Muscle layer of colon (tissue), 2 donors: ENCODE data around the gene ISM1.

Experiments
- H3K27ac ChIP-seq: one replicate; pipeline ENCODE4 v1.7.0; 2013; ENCODE audit warnings: low read depth, mild to moderate bottlenecking, low read length, moderate library complexity
- H3K27me3 ChIP-seq, 2 donors: one replicate each; pipeline ENCODE4 v1.7.0; 2013; ENCODE audit warnings: low read length in 2 of 2, mild to moderate bottlenecking in 2 of 2; ENCODE audit not compliant: insufficient read depth in 2 of 2, control insufficient read depth in 1 of 2
- H3K36me3 ChIP-seq: one replicate; pipeline ENCODE4 v1.7.0; 2013; ENCODE audit warnings: mild to moderate bottlenecking, low read length; ENCODE audit not compliant: insufficient read depth
- H3K4me1 ChIP-seq: one replicate; pipeline ENCODE4 v1.7.0; 2013; ENCODE audit warnings: mild to moderate bottlenecking, low read length; ENCODE audit not compliant: insufficient read depth
- H3K4me3 ChIP-seq, 2 donors: one replicate each; pipeline ENCODE4 v1.7.0; 2013; ENCODE audit warnings: low read length in 2 of 2, low read depth in 1 of 2, mild to moderate bottlenecking in 1 of 2, moderate library complexity in 1 of 2
- H3K9ac ChIP-seq: one replicate; pipeline ENCODE4 v1.7.0; 2013; ENCODE audit warnings: low read length
- H3K9me3 ChIP-seq: one replicate; pipeline ENCODE4 v1.7.0; 2013; ENCODE audit warnings: mild to moderate bottlenecking, low read length
- donor health status: abdominal sarcoma.
- donor health status: Adenocarcinoma of cecum.

The ISM1 gene

GRCh38 chr20:13276945-13277541, 56.0 kb downstream of the ISM1 start:
- Histone ChIP-seq H3K4me1 (no peaks in the 10 kb centered on the region), H3K9me3 (no peaks in the 10 kb centered on the region), H3K27ac (no peak overlapping the region), H3K4me3 (no peak overlapping the region), H3K9ac (no peak overlapping the region), H3K36me3 (no peaks in the 10 kb centered on the region), H3K27me3 (no peaks in the 10 kb centered on the region)

GRCh38 chr20:13277663-13278295, 56.7 kb downstream of the ISM1 start:
- Histone ChIP-seq H3K36me3 (no peaks in the 10 kb centered on the region), H3K9ac (no peak overlapping the region), H3K4me3 (no peak overlapping the region), H3K27me3 (no peaks in the 10 kb centered on the region), H3K27ac (no peak overlapping the region), H3K4me1 (no peaks in the 10 kb centered on the region), H3K9me3 (no peaks in the 10 kb centered on the region)

GRCh38 chr20:13278812-13279570, 57.9 kb downstream of the ISM1 start:
- H3K27me3 ChIP-seq: no peaks in the 10 kb centered on the region
- no peaks in the 10 kb centered on the region for H3K36me3 ChIP-seq
- no peaks in the 10 kb centered on the region for H3K4me1 ChIP-seq
- no peak overlapping the region for H3K4me3 ChIP-seq
- no peak overlapping the region for H3K9ac ChIP-seq
- H3K9me3 ChIP-seq: no peaks in the 10 kb centered on the region
- no peak overlapping the region for H3K27ac ChIP-seq

- Histone ChIP-seq H3K4me1 (no peaks in the 10 kb centered on the region), H3K9me3 (no peaks in the 10 kb centered on the region), H3K9ac (no peak overlapping the region), H3K27me3 (no peaks in the 10 kb centered on the region), H3K4me3 (no peak overlapping the region), H3K36me3 (no peaks in the 10 kb centered on the region), H3K27ac (no peak overlapping the region)
Observed at GRCh38 chr20:13280609-13281324, 59.7 kb downstream of the ISM1 start.

GRCh38 chr20:13283869-13284829, 63.1 kb downstream of the ISM1 start:
- H3K4me1 ChIP-seq: no peaks in the 10 kb centered on the region

GRCh38 chr20:13284830-13285229, 63.8 kb downstream of the ISM1 start:
- no peaks in the 10 kb centered on the region for H3K27me3 ChIP-seq

More at GRCh38 chr20:13283869-13284829, 63.1 kb downstream of the ISM1 start:
- no peak overlapping the region for H3K27ac ChIP-seq
- no peaks in the 10 kb centered on the region for H3K36me3 ChIP-seq
- H3K27me3 ChIP-seq: no peaks in the 10 kb centered on the region
- H3K9me3 ChIP-seq: no peaks in the 10 kb centered on the region
- no peak overlapping the region for H3K4me3 ChIP-seq
- H3K9ac ChIP-seq: no peak overlapping the region

GRCh38 chr20:13285408-13285807, 64.3 kb downstream of the ISM1 start:
- no peaks in the 10 kb centered on the region for H3K9me3 ChIP-seq
- H3K9ac ChIP-seq: no peak overlapping the region
- no peak overlapping the region for H3K4me3 ChIP-seq
- H3K27me3 ChIP-seq: no peaks in the 10 kb centered on the region
- no peaks in the 10 kb centered on the region for H3K36me3 ChIP-seq
- H3K4me1 ChIP-seq: no peaks in the 10 kb centered on the region
- H3K27ac ChIP-seq: no peak overlapping the region

More at GRCh38 chr20:13284830-13285229, 63.8 kb downstream of the ISM1 start:
- Histone ChIP-seq H3K9me3 (no peaks in the 10 kb centered on the region), H3K4me1 (no peaks in the 10 kb centered on the region), H3K27ac (no peak overlapping the region), H3K9ac (no peak overlapping the region), H3K36me3 (no peaks in the 10 kb centered on the region), H3K4me3 (no peak overlapping the region)

GRCh38 chr20:13286052-13286451, 65.0 kb downstream of the ISM1 start:
- no peak overlapping the region for H3K27ac ChIP-seq
- no peaks in the 10 kb centered on the region for H3K36me3 ChIP-seq
- no peaks in the 10 kb centered on the region for H3K27me3 ChIP-seq
- no peaks in the 10 kb centered on the region for H3K9me3 ChIP-seq
- H3K4me1 ChIP-seq: no peaks in the 10 kb centered on the region
- H3K9ac ChIP-seq: no peak overlapping the region
- no peak overlapping the region for H3K4me3 ChIP-seq

- Histone ChIP-seq H3K36me3 (no peaks in the 10 kb centered on the region), H3K9me3 (no peaks in the 10 kb centered on the region), H3K4me1 (no peaks in the 10 kb centered on the region), H3K27me3 (no peaks in the 10 kb centered on the region), H3K9ac (no peak overlapping the region), H3K4me3 (no peak overlapping the region), H3K27ac (no peak overlapping the region)
Observed at GRCh38 chr20:13286607-13287006, 65.5 kb downstream of the ISM1 start.

- Histone ChIP-seq H3K4me3 (no peak overlapping the region), H3K27me3 (no peaks in the 10 kb centered on the region), H3K36me3 (no peaks in the 10 kb centered on the region), H3K9ac (no peak overlapping the region), H3K9me3 (no peaks in the 10 kb centered on the region), H3K4me1 (no peaks in the 10 kb centered on the region), H3K27ac (no peak overlapping the region)
Observed at GRCh38 chr20:13288357-13288756, 67.3 kb downstream of the ISM1 start.
